GM23248 (cell line): ENCODE measurements around the gene AKT2.

Experiments used
- EZH2 ChIP-seq: fragments of 200-600 bp; sonication (generic); IDR thresholded peaks from 2 replicates; pipeline ENCODE4 v1.6.1; 2018; ENCODE audit warnings: antibody characterized with exemption, mild to moderate bottlenecking; ENCODE audit not compliant: insufficient read depth, poor library complexity, severe bottlenecking
- EZH2phosphoT487 ChIP-seq: fragments of 200-600 bp; sonication (generic); IDR thresholded peaks from 2 replicates; pipeline ENCODE4 v1.6.1; 2018; ENCODE audit warnings: antibody characterized with exemption, moderate library complexity, mild to moderate bottlenecking, low read depth; ENCODE audit not compliant: insufficient read depth

DNA sequence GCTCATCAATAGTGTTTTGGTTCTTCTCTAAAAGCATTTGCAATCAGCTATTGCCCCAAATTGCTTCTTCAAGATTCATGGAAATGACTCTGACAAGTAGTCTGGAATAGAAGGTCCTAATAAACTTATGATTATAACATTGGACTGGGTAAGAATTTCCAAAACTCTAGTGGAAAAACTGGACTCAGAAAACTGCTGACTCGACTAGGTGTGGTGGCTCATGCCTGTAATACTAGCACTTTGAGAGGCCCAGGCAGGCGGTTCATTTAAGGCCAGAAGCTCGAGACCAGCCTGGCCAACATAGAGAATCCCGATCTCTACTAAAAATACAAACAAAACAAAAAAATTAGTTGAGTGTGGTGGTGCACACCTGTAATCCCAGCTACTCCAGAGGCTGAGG is 15.5 kb upstream of the AKT2 start:
- no peak for TF ChIP-seq EZH2phosphoT487
- no peak for TF ChIP-seq EZH2
